Measurements from ENCODE around the gene LINS1.

DNA sequence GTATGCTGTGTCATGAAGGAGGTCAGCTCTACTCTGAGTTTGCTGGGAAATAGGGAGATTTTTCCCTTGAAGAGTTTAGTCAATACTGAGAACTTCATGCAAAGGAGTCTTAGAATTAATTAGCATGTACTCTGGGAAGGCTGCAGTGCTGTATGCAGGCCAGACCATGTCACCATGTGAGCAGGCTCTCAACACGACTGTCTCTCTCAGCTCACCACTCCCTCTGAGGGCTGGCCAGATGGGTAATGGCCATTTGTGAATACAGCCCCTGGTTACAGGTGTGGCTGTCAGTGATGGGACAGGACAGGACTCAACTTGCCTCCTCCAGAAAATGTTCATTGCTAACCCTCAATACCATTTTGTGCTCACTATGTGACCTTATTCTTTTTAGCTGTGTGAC, 68.1 kb downstream of the LINS1 start:
- TF ChIP-seq, protein P1, sequence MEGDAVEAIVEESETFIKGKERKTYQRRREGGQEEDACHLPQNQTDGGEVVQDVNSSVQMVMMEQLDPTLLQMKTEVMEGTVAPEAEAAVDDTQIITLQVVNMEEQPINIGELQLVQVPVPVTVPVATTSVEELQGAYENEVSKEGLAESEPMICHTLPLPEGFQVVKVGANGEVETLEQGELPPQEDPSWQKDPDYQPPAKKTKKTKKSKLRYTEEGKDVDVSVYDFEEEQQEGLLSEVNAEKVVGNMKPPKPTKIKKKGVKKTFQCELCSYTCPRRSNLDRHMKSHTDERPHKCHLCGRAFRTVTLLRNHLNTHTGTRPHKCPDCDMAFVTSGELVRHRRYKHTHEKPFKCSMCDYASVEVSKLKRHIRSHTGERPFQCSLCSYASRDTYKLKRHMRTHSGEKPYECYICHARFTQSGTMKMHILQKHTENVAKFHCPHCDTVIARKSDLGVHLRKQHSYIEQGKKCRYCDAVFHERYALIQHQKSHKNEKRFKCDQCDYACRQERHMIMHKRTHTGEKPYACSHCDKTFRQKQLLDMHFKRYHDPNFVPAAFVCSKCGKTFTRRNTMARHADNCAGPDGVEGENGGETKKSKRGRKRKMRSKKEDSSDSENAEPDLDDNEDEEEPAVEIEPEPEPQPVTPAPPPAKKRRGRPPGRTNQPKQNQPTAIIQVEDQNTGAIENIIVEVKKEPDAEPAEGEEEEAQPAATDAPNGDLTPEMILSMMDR (IDR thresholded peaks at IDR 0.05), result no peak
- no peak for TF ChIP-seq EP300 (IDR thresholded peaks at IDR 0.05)
